Left ventricle myocardium superior (tissue), 1 donor: ENCODE results near the gene IRX2. TPM values are rescaled to one million over a fixed set of nuclear protein-coding genes. Genes with fewer than 3 reads are reported as not detected.

Source experiments
- ATAC-seq: fragments of 200-7000 bp; cut with Tn5 transposase; one replicate; pipeline ENCODE4 v1.9.1; 2020; ENCODE audit warnings: mild to moderate bottlenecking, moderate library complexity
- DNase-seq: peaks from one replicate; pipeline ENCODE4 v3.0.0-alpha.2; 2020
- intact Hi-C: fragments of 100-400 bp; cut with micrococcal nuclease; formaldehyde crosslinking; loops from one replicate; pipeline ENCODE4 v1.11.0; 2022
- total RNA-seq: library from RNA; stranded (reverse); fragmentation: NEBNext Ultra II Directional; extraction: Animal tissue kit (Norgen Biotek cat#: 25700); gene quantifications from one replicate; pipeline ENCODE4 v1.2.1, GENCODE V29; 2021
- donor health status: DM: no; HTN: yes; CAD: no; lungs with severe emphysema.

The IRX2 gene
- total RNA-seq, 1 donor from 2014 or later, result 3.1 TPM

- intact Hi-C loops, result no loop called here
- ATAC-seq (no peak), DNase-seq (no peak)
Measured at GRCh38 chr5:2746561-2747032, 4.9 kb downstream of the IRX2 start.

GRCh38 chr5:2744485-2744884 lies 7.0 kb downstream of the IRX2 start:
- intact Hi-C loops, result no loop called here
- DNase-seq (no peak), ATAC-seq (peak; percentile 71)

DNA sequence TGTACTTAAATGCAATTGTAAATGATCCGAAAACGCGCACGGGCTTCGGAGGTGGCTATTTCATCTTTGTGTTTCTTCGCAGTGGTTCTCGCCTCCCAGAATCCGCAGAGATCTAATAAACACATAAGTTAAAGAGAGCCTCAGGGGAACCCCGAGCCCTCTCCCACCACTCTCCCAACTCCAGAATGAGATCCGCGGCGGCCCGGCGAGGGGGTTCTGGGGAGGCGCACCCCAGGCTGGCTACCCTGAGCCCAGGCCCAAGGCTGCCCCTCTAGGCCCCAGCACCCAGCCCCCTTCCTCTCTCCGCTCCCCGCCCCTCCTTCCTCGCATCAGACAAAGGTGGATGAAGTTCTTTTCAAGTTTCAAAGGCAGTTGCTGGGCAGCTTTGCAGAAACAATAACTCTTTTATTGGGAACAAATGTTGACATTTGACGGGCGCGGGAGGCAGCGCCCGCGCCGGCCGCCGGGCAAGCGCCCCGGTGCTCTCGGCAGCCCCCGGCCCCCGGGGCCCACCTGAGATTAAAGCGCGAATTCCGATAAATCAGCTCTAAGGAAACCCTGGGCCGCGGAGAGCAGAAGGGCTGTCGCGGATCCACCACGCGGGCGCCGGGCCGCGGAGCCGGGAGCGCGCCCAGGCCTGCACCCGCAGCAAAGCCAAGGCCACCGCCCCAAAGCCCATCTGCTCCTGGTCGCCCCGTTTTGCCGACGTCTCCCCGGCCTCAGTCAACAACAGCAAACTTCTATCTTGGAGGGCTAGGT lies 8.4 kb downstream of the IRX2 start:
- ATAC-seq (no peak), DNase-seq (no peak)
- intact Hi-C loops, result no loop called here

DNA sequence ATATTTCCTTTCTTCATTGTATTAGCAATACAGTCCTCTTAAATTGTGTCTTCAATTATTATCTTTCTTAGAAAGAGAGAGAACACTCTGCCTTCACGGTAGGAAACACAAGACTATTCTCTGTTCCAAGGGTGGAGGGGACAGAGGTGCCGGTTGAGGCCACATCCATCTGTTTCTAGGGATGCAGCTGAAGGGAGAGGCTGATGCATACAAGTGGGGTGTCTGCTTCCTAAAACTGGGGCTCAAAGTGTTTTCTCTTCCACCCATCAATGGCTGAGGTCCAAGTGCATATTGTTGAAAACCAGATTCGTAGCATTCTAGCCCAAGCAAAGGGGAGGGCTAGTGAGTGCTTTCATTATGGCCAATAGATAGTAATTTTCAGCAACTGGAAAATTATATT lies 9.5 kb downstream of the IRX2 start:
- ATAC-seq, result no peak
- no peak for DNase-seq
- intact Hi-C loops, result no loop called here

DNA sequence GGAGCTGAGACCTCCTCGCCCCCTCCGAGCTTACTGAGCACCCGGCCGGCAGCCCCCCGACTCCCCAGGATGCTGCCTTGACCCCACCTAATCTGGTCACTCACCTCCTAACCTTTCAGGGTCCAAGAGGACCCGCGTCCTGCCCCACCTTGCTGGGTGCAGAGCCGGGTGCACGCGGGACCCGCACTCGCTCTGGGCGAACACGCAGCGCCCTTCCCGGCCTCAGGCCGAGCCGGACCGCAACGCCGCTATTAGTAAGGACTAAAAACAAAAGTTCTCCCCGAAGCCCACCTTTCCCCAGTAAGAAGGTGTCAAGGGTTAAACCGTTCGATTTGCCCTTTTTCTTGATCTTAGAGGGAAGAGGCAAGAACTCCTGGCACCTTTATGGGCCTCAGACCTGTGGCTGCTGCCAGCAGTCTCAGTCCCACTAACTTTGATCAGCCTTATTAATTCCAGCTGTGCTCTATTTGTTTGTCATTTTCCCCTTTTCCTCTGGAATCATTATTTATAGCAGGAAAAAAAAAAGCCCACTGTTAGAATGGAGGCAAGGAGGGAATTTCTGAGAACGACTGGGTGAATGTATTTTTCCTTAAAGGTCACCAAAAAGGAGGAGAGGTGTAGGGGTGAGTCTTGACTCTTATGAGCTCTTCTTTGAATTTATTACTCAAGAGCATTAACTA lies 10.5 kb downstream of the IRX2 start:
- no peak for ATAC-seq
- no peak for DNase-seq
- intact Hi-C loops, result no loop called here

GRCh38 chr5:2740051-2740875 lies 11.2 kb downstream of the IRX2 start:
- DNase-seq (no peak), ATAC-seq (no peak)
- intact Hi-C loops, result no loop called here

DNA sequence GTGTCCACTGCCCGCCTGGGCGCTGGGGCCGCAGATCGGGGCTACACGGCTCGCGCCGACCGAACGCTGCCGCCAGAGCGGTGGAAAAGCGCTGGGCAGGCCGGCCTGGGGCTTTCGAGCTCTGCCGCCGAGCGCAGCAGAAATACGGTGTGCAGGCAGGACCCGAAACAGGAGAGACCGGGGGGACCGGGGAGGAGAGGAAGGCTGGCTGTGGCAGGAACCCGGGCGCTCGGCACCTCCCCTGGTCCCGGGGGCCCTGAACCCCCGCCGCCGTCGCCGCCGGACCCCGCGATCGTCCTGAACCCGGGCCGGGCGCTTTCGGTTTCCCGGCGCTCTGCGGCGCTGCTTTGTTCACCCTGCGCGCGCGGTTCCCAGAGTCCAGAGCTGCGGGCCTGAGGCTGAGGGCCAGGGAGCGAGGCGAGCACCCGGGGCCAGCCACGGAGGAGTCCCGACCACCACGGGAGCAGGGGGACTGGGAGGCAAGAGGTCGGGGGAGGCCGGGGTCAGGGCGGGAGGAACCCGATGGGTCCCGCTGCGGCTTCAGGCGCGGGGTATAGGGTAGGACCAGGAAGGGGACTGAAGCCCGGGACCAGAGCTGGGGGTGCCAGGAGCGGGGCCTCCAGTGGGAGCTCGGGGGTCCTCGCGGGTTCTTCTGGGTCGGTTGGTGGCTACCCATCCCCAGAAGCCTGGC lies 12.0 kb downstream of the IRX2 start:
- ATAC-seq, result peak; percentile 79

GRCh38 chr5:2738700-2739359 lies 12.6 kb downstream of the IRX2 start:
- intact Hi-C loops, result no loop called here
- ATAC-seq (no peak), DNase-seq (no peak)

More for the DNA sequence above, 12.0 kb downstream of the IRX2 start:
- intact Hi-C loops, result no loop called here
- DNase-seq, result no peak

DNA sequence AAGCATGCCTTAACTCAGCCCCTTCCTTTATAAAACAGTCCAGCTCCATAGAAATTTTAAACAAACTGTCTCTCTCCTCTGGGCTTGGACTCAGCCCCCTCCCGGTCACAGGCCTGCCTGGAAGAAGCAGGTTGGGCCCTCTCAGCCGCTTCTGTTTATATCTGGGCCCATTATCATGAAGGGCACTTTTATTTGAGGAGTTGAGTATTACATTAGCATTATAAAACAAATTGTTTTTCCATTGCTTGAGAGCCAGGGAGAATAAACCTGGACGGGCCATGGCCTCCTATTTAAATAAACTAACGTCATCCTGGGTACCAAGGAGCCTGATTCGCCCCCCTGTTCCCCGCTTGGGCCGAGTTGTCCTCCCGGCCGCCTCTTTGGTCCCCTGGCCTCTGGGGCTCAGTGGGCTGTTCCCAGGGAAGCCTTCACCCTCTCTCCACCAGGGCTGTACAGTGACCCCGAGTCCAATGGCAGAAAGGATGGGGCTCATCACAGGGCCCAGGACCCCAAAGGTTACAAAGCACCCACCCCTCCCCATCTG lies 13.2 kb downstream of the IRX2 start:
- ATAC-seq, result no peak
- no peak for DNase-seq
- intact Hi-C loops, result no loop called here

- intact Hi-C loops, result no loop called here
- no peak for ATAC-seq
- DNase-seq, result no peak
Measured at GRCh38 chr5:2737273-2738155, 14.0 kb downstream of the IRX2 start.

DNA sequence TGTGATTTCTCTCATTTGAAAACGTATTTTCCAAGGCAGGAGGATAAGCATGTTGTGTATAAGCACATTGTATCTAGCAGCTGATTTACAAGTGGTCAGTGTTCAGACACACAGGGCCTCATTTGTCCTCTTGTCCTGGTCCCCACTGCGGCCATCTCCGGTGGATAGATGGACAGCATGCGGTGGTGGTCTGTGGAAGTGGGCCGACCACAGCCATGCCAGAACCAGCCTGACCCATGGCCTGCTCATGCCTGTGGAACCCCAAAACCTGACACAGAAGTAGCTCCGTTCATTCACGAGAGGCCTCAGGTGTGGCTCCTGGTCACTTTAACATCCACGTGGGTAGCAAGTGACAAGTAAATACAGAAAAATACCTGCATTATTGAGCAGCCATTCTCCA lies 14.6 kb downstream of the IRX2 start:
- intact Hi-C loops, result no loop called here
- ATAC-seq, result no peak

GRCh38 chr5:2735996-2736395 lies 15.5 kb downstream of the IRX2 start:
- DNase-seq (no peak), ATAC-seq (no peak)
- intact Hi-C loops, result no loop called here

More for the DNA sequence above, 14.6 kb downstream of the IRX2 start:
- DNase-seq, result no peak

GRCh38 chr5:2732850-2733249 lies 18.6 kb downstream of the IRX2 start:
- intact Hi-C loops, result no loop called here
- ATAC-seq (no peak), DNase-seq (no peak)

GRCh38 chr5:2732004-2732403 lies 19.5 kb downstream of the IRX2 start:
- intact Hi-C loops, result no loop called here
- ATAC-seq (no peak), DNase-seq (no peak)

- no peak for DNase-seq
- intact Hi-C loops, result no loop called here
- peak; percentile 36 for ATAC-seq
Measured at GRCh38 chr5:2729189-2729588, 22.3 kb downstream of the IRX2 start.

GRCh38 chr5:2727550-2727949 lies 23.9 kb downstream of the IRX2 start:
- ATAC-seq (no peak), DNase-seq (no peak)
- intact Hi-C loops, result no loop called here

DNA sequence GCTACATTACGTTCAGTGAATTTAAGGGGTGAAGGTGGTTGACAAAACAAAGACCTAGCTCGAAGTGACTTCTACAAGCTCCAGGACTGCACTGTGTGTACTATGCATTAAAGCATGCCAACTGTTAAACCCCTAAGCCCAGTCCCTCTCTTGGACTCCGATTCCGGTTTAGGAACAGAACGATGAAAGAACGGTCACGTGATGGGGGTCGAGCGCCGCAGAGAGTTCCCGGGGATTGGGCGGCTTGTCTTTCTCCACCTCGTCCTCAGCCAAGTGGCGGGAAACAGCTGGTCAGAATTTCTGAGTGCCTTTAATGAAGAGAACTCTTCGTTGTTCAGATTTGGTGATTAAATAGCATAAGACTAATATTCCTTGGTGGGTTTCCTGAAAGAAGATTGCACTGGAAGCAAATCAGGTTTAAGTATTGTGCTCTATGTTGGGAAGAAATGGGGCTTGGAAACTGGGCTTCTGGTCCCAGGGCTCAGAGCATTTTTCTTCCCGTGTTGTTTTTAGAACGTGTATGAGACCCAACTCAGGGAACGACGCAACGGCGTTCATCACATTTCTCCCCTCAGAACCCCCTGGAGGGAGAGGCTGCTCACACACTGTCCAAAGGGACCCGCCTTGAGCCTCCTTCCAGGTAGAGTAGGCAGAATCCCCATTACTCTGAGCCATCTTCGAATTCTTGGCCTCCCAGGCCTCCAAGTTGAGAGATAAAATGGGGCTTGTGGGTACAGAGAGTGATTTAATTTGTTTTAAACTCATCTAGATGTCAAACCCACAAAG lies 25.3 kb downstream of the IRX2 start:
- DNase-seq, result no peak
- intact Hi-C loops, result no loop called here
- no peak for ATAC-seq
